ENCODE measurements around the gene NEXN.

Gene NEXN

GRCh38 chr1:77986810-77987209 lies 98.4 kb downstream of the NEXN start:
- H3K4me3 ChIP-seq (ENCODE audit: insufficient read length, low read depth): no peak overlapping the region
- H3K27me3 ChIP-seq (ENCODE audit: insufficient read depth, insufficient read length): no peaks in the 10 kb centered on the region
- TF ChIP-seq YY1 (IDR thresholded peaks at IDR 0.05; ENCODE audit: insufficient read depth, insufficient read length) (no peak), SUZ12 (IDR thresholded peaks at IDR 0.05; ENCODE audit: extremely low read depth, insufficient read depth, insufficient read length) (no peak)
- no peaks in the 10 kb centered on the region for H3K4me1 ChIP-seq (ENCODE audit: insufficient read depth, insufficient read length)
- H3K9me3 ChIP-seq (ENCODE audit: insufficient read depth, low read length): no peaks in the 10 kb centered on the region
- DNase-seq (ENCODE audit: low read depth, low spot score): no peak
- peaks cover 69% of the 10 kb centered on the region for H3K36me3 ChIP-seq (ENCODE audit: insufficient read depth, insufficient read length, low read length)
- no peak overlapping the region for H3K9ac ChIP-seq (ENCODE audit: insufficient read length, low read depth)

- no peaks in the 10 kb centered on the region for H3K27me3 ChIP-seq (ENCODE audit: insufficient read depth, insufficient read length)
- H3K9ac ChIP-seq (ENCODE audit: insufficient read length, low read depth): no peak overlapping the region
- no peaks in the 10 kb centered on the region for H3K4me1 ChIP-seq (ENCODE audit: insufficient read depth, insufficient read length)
- TF ChIP-seq ZNF274 (IDR thresholded peaks at IDR 0.05; ENCODE audit: low read depth, low read length): no peak
- no peak for TF ChIP-seq SUZ12 (IDR thresholded peaks at IDR 0.05; ENCODE audit: extremely low read depth, insufficient read depth, insufficient read length)
- no peak overlapping the region for H3K4me3 ChIP-seq (ENCODE audit: insufficient read length, low read depth)
- no peak for DNase-seq (ENCODE audit: low read depth, low spot score)
- H3K9me3 ChIP-seq (ENCODE audit: insufficient read depth, low read length): no peaks in the 10 kb centered on the region
- H3K36me3 ChIP-seq (ENCODE audit: insufficient read depth, insufficient read length, low read length): peaks cover 62% of the 10 kb centered on the region
These were observed 99.5 kb downstream of the NEXN start for GRCh38 chr1:77987919-77988318.

GRCh38 chr1:77989744-77990143 lies 101.3 kb downstream of the NEXN start:
- TF ChIP-seq SUZ12 (IDR thresholded peaks at IDR 0.05; ENCODE audit: extremely low read depth, insufficient read depth, insufficient read length) (no peak), YY1 (IDR thresholded peaks at IDR 0.05; ENCODE audit: insufficient read depth, insufficient read length) (no peak), ZNF274 (IDR thresholded peaks at IDR 0.05; ENCODE audit: low read depth, low read length) (no peak)
- Histone ChIP-seq H3K27me3 (ENCODE audit: insufficient read depth, insufficient read length) (no peaks in the 10 kb centered on the region), H3K36me3 (ENCODE audit: insufficient read depth, insufficient read length, low read length) (peaks cover 71% of the 10 kb centered on the region), H3K9me3 (ENCODE audit: insufficient read depth, low read length) (no peaks in the 10 kb centered on the region), H3K4me3 (ENCODE audit: insufficient read length, low read depth) (no peak overlapping the region), H3K9ac (ENCODE audit: insufficient read length, low read depth) (no peak overlapping the region), H3K4me1 (ENCODE audit: insufficient read depth, insufficient read length) (no peaks in the 10 kb centered on the region)
- no peak for DNase-seq (ENCODE audit: low read depth, low spot score)

- no peaks in the 10 kb centered on the region for H3K4me1 ChIP-seq (ENCODE audit: insufficient read depth, insufficient read length)
These were observed 102.3 kb downstream of the NEXN start for GRCh38 chr1:77990629-77991204.

GRCh38 chr1:77991638-77992037 lies 103.2 kb downstream of the NEXN start:
- DNase-seq (ENCODE audit: low read depth, low spot score): no peak
- no peak overlapping the region for H3K4me3 ChIP-seq (ENCODE audit: insufficient read length, low read depth)
- TF ChIP-seq YY1 (IDR thresholded peaks at IDR 0.05; ENCODE audit: insufficient read depth, insufficient read length) (no peak), SUZ12 (IDR thresholded peaks at IDR 0.05; ENCODE audit: extremely low read depth, insufficient read depth, insufficient read length) (no peak), ZNF274 (IDR thresholded peaks at IDR 0.05; ENCODE audit: low read depth, low read length) (no peak)
- no peaks in the 10 kb centered on the region for H3K27me3 ChIP-seq (ENCODE audit: insufficient read depth, insufficient read length)
- no peak overlapping the region for H3K9ac ChIP-seq (ENCODE audit: insufficient read length, low read depth)
- H3K4me1 ChIP-seq (ENCODE audit: insufficient read depth, insufficient read length): no peaks in the 10 kb centered on the region
- H3K9me3 ChIP-seq (ENCODE audit: insufficient read depth, low read length): no peaks in the 10 kb centered on the region
- H3K36me3 ChIP-seq (ENCODE audit: insufficient read depth, insufficient read length, low read length): peaks cover 72% of the 10 kb centered on the region

More at GRCh38 chr1:77990629-77991204, 102.3 kb downstream of the NEXN start:
- TF ChIP-seq SUZ12 (IDR thresholded peaks at IDR 0.05; ENCODE audit: extremely low read depth, insufficient read depth, insufficient read length) (no peak), ZNF274 (IDR thresholded peaks at IDR 0.05; ENCODE audit: low read depth, low read length) (no peak), YY1 (IDR thresholded peaks at IDR 0.05; ENCODE audit: insufficient read depth, insufficient read length) (no peak)
- H3K9ac ChIP-seq (ENCODE audit: insufficient read length, low read depth): no peak overlapping the region
- DNase-seq (ENCODE audit: low read depth, low spot score): no peak
- no peaks in the 10 kb centered on the region for H3K9me3 ChIP-seq (ENCODE audit: insufficient read depth, low read length)
- H3K36me3 ChIP-seq (ENCODE audit: insufficient read depth, insufficient read length, low read length): peaks cover 71% of the 10 kb centered on the region
- H3K27me3 ChIP-seq (ENCODE audit: insufficient read depth, insufficient read length): no peaks in the 10 kb centered on the region
- H3K4me3 ChIP-seq (ENCODE audit: insufficient read length, low read depth): no peak overlapping the region

All from NT2/D1 (cell line).